Mesothelial cell of epicardium (in vitro differentiated cells): ENCODE measurements around the gene PGF. TPM values are rescaled to one million over a fixed set of nuclear protein-coding genes. Genes with fewer than 3 reads are reported as not detected.

ENCODE experiments used
- DNase-seq, 2 experiments: peaks; one replicate each; pipeline ENCODE4 v3.0.0; 2021; ENCODE audit warnings: low spot score in 2 of 2; ENCODE audit not compliant: unreplicated experiment in 2 of 2
- H3K27ac Mint-ChIP-seq: 2 replicates; pipeline ENCODE4 v1.8.0; 2021; ENCODE audit warnings: mixed read lengths
- H3K27me3 Mint-ChIP-seq: 2 replicates; pipeline ENCODE4 v1.8.0; 2021; ENCODE audit warnings: low read depth, mixed read lengths
- H3K36me3 Mint-ChIP-seq: 2 replicates; pipeline ENCODE4 v1.8.0; 2021; ENCODE audit warnings: mixed read lengths
- H3K4me1 Mint-ChIP-seq: 2 replicates; pipeline ENCODE4 v1.8.0; 2021; ENCODE audit warnings: mixed read lengths
- H3K4me3 Mint-ChIP-seq: 2 replicates; pipeline ENCODE4 v1.8.0; 2021; ENCODE audit warnings: mild to moderate bottlenecking, moderate library complexity, mixed read lengths
- H3K9me3 Mint-ChIP-seq: 2 replicates; pipeline ENCODE4 v1.8.0; 2021; ENCODE audit warnings: mixed read lengths
- total RNA-seq: library from RNA; stranded (reverse); gene quantifications from 3 replicates; pipeline ENCODE4 v1.2.1, GENCODE V29; 2021
- TF ChIP-seq, protein P1 (sequence below): fragments of 200-600 bp; sonication (generic); IDR thresholded peaks from one replicate; pipeline ENCODE4 v1.5.0; 2021; ENCODE audit warnings: antibody characterized with exemption; ENCODE audit not compliant: unreplicated experiment

PGF gene
- total RNA-seq, 1 donor from 2014 or later, result 9.6 TPM

DNA sequence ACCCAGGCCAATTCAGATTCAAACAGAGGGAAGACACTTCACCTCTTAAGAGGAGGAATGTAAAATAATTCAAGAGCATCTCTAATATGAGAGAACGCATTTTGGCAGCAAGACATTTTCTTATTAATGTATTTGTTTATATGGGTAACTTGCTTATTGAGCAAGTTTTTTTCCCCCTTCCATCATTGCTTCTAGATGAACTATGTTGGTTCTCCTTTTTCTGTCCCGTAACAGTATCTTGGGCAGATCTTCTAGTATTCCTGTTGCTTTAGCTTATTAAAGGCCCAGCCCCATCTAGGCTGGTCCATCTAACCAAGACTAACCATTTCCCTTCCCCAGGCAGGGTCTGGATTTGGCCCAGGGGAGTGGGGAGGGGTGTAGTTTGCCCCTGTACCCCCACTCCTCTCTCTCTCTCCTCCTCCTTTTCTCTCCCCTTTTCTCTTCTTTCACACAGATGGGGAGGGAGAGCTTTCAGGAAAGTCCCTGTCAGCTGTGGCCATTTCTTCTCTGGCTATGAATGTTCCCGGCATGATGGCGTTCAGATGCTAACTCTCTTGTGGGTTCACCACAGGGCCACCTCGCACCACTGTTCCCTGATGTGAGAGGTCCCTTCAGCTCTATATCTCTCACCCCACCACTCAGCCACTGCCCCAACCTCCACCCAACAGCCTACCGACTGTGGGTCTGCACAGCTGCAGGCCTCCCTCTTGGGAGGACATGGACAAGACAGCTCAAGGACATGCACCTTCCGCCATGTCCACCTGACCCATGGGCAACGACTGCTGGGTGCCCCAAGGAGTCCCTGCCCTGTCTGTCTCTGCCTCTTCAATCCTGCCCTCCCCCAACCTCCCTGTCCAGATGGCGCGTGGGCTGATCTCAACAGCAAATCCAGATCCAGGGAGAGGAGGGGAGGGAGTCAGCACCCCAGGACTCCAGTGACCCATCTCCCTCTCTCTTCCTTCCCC lies 16.6 kb downstream of the PGF start:
- H3K4me1 Mint-ChIP-seq, result peaks cover 18% of the 10 kb centered on the region
- H3K27ac Mint-ChIP-seq, result no peak overlapping the region
- TF ChIP-seq, protein P1, sequence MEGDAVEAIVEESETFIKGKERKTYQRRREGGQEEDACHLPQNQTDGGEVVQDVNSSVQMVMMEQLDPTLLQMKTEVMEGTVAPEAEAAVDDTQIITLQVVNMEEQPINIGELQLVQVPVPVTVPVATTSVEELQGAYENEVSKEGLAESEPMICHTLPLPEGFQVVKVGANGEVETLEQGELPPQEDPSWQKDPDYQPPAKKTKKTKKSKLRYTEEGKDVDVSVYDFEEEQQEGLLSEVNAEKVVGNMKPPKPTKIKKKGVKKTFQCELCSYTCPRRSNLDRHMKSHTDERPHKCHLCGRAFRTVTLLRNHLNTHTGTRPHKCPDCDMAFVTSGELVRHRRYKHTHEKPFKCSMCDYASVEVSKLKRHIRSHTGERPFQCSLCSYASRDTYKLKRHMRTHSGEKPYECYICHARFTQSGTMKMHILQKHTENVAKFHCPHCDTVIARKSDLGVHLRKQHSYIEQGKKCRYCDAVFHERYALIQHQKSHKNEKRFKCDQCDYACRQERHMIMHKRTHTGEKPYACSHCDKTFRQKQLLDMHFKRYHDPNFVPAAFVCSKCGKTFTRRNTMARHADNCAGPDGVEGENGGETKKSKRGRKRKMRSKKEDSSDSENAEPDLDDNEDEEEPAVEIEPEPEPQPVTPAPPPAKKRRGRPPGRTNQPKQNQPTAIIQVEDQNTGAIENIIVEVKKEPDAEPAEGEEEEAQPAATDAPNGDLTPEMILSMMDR, result no peak
- H3K27me3 Mint-ChIP-seq, result no peaks in the 10 kb centered on the region
- no peak overlapping the region for H3K4me3 Mint-ChIP-seq
- no peak for DNase-seq
- H3K9me3 Mint-ChIP-seq, result no peaks in the 10 kb centered on the region
- H3K36me3 Mint-ChIP-seq, result no peaks in the 10 kb centered on the region

DNA sequence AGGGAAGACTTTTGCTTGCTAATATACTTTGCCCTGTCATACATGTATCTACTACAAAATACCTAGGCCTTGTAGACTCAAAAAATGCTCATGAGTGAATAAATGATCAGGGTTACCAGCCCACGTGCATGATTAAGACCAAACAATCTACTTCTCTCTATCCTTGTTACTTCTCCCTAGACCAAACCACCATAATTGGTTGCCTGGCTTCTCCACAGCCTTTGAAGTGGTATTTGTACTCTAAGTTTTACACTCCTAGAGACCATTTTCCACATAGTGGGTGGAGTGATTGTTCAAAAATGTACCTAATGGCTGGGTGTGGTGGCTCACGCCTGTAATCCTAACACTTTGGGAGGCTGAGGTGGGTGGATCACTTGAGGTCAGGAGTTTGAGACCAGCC lies 18.2 kb downstream of the PGF start:
- Mint-ChIP-seq H3K4me3 (no peak overlapping the region), H3K4me1 (peaks cover 13% of the 10 kb centered on the region), H3K27me3 (no peaks in the 10 kb centered on the region), H3K9me3 (no peaks in the 10 kb centered on the region), H3K36me3 (no peaks in the 10 kb centered on the region), H3K27ac (no peak overlapping the region)
- TF ChIP-seq, protein P1, result no peak
- no peak for DNase-seq

DNA sequence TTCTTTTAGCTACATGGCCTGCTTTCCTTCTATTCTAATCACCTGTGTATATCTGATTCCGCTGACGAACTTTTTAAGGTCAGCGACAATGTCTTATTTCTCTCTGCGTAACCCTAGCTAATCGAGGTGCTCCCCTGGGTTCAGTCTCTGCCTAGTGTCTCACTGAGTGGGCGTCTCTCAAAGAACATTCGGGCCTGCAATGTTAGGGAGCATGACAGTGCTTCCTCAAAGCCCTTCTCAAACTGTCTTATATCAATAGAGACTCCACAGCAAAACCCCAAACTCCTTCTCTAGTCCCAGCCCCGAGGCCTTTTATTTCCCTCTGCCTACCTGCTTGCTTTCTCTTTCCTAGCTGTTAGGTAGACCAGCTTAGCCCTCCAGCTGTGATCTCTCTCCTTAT lies 18.7 kb downstream of the PGF start:
- TF ChIP-seq, protein P1, result no peak
- Mint-ChIP-seq H3K4me3 (no peak overlapping the region), H3K27me3 (no peaks in the 10 kb centered on the region), H3K4me1 (peaks cover 10% of the 10 kb centered on the region), H3K36me3 (no peaks in the 10 kb centered on the region), H3K27ac (no peak overlapping the region), H3K9me3 (no peaks in the 10 kb centered on the region)
- DNase-seq, result no peak

DNA sequence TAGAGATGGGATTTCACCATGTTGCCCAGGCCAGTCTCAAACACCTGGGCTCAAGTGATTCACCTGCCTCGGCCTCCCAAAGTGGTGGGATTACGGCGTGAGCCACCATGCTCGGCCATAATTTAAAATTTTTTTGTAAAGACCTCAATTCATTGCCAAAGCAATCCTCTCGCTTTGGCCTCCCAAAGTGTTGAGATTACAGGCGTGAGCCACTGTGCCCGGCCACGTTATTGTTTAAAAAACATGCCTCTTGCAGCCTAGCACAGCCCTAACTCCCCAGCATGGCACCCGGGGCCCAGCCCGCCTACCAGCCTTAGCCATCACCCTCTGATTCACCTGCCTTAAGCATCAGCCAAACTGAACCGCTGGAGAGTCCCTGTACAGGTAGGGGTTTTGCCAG lies 19.2 kb downstream of the PGF start:
- Mint-ChIP-seq H3K36me3 (no peaks in the 10 kb centered on the region), H3K4me3 (no peak overlapping the region), H3K9me3 (no peaks in the 10 kb centered on the region), H3K4me1 (peaks cover 7% of the 10 kb centered on the region), H3K27me3 (peaks cover 4% of the 10 kb centered on the region), H3K27ac (no peak overlapping the region)
- DNase-seq, result no peak
- TF ChIP-seq, protein P1, result no peak

DNA sequence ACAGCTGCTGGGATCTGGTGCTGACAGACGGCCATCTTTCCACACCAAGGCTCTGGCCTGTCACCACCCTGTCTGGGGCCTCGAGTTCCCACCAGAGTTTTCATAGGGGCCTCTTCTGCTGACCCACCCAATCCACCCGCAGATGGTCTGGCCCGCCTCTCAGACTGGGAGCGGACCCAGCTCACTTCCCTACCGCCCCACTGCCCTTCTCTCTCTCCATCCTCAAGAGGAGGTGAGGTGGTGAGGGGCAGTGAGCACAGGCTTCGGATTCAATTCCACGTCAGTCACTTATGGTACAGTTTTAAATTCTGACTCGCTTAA lies 20.1 kb downstream of the PGF start:
- Mint-ChIP-seq H3K27ac (no peak overlapping the region), H3K4me1 (peaks cover 7% of the 10 kb centered on the region), H3K9me3 (no peaks in the 10 kb centered on the region), H3K36me3 (no peaks in the 10 kb centered on the region), H3K4me3 (no peak overlapping the region), H3K27me3 (peaks cover 4% of the 10 kb centered on the region)
- DNase-seq, result no peak
- TF ChIP-seq, protein P1, result no peak
